ENCODE data around the gene FHAD1.

- TF ChIP-seq EP300 (IDR thresholded peaks at IDR 0.05): no peak
- no peak for TF ChIP-seq CTCF (IDR thresholded peaks at IDR 0.05)
Measured at GRCh38 chr1:15286452-15286851, 39.4 kb downstream of the FHAD1 start.

Data from esophagus muscularis mucosa (tissue), 3 donors.